GM21737 (cell line): ENCODE results near the gene DAPK1.

Experiments used
- ATAC-seq: cut with Tn5 transposase; IDR thresholded peaks from one replicate; pipeline ENCODE4 v1.9.1; 2021; ENCODE audit warnings: mild to moderate bottlenecking, moderate library complexity; ENCODE audit not compliant: unreplicated experiment

DAPK1 gene

GRCh38 chr9:87516222-87516925 is 18.7 kb downstream of the DAPK1 start:
- no peak for ATAC-seq

- no peak for ATAC-seq
Measured at GRCh38 chr9:87516926-87517290, 19.2 kb downstream of the DAPK1 start.

- no peak for ATAC-seq
Measured at GRCh38 chr9:87517732-87518131, 20.1 kb downstream of the DAPK1 start.

GRCh38 chr9:87518702-87519335 is 21.2 kb downstream of the DAPK1 start:
- ATAC-seq, result no peak

- ATAC-seq, result no peak
Measured at GRCh38 chr9:87519461-87519860, 21.8 kb downstream of the DAPK1 start.

- no peak for ATAC-seq
Measured at GRCh38 chr9:87520172-87520683, 22.6 kb downstream of the DAPK1 start.

- ATAC-seq, result no peak
Measured at GRCh38 chr9:87521834-87522233, 24.2 kb downstream of the DAPK1 start.

- ATAC-seq, result no peak
Measured at GRCh38 chr9:87524061-87524460, 26.4 kb downstream of the DAPK1 start.

- ATAC-seq, result no peak
Measured at GRCh38 chr9:87525546-87526303, 28.1 kb downstream of the DAPK1 start.

GRCh38 chr9:87527211-87527916 is 29.7 kb downstream of the DAPK1 start:
- no peak for ATAC-seq

- no peak for ATAC-seq
Measured at GRCh38 chr9:87528969-87529368, 31.3 kb downstream of the DAPK1 start.

GRCh38 chr9:87529671-87530070 is 32.0 kb downstream of the DAPK1 start:
- no peak for ATAC-seq

- ATAC-seq, result no peak
Measured at GRCh38 chr9:87530716-87531115, 33.0 kb downstream of the DAPK1 start.

- ATAC-seq, result no peak
Measured at GRCh38 chr9:87531370-87532295, 34.0 kb downstream of the DAPK1 start.

- ATAC-seq, result no peak
Measured at GRCh38 chr9:87533271-87533670, 35.6 kb downstream of the DAPK1 start.

GRCh38 chr9:87534036-87534435 is 36.4 kb downstream of the DAPK1 start:
- no peak for ATAC-seq

- ATAC-seq, result no peak
Measured at GRCh38 chr9:87534957-87535356, 37.3 kb downstream of the DAPK1 start.

- ATAC-seq, result peak; percentile 72
Measured at GRCh38 chr9:87535817-87536539, 38.3 kb downstream of the DAPK1 start.

- ATAC-seq, result no peak
Measured at GRCh38 chr9:87537625-87538024, 40.0 kb downstream of the DAPK1 start.
